Mucosa of descending colon (tissue), 3 donors: ENCODE data around the gene PLA2G6. TPM values are rescaled to one million over a fixed set of nuclear protein-coding genes. Genes with fewer than 3 reads are reported as not detected.

Source experiments
- ATAC-seq: fragments of 200-7000 bp; cut with Tn5 transposase; one replicate; pipeline ENCODE4 v1.9.1; 2020; ENCODE audit warnings: mild to moderate bottlenecking, moderate library complexity
- DNase-seq, 3 donors: peaks; one replicate each; pipeline ENCODE4 v3.0.0-alpha.2; 2020
- H3K36me3 ChIP-seq: fragments of 200-600 bp; one replicate; pipeline ENCODE4 v1.8.0; 2021; ENCODE audit warnings: low read depth, mild to moderate bottlenecking
- H3K4me1 ChIP-seq: fragments of 200-600 bp; one replicate; pipeline ENCODE4 v1.8.0; 2021; ENCODE audit warnings: low read depth, mild to moderate bottlenecking
- H3K4me3 ChIP-seq: fragments of 200-600 bp; one replicate; pipeline ENCODE4 v1.8.0; 2021; ENCODE audit warnings: mild to moderate bottlenecking
- H3K9me3 ChIP-seq: fragments of 200-600 bp; one replicate; pipeline ENCODE4 v1.8.0; 2021; ENCODE audit warnings: mild to moderate bottlenecking
- CTCF ChIP-seq: fragments of 200-600 bp; IDR thresholded peaks from one replicate; pipeline ENCODE4 v1.8.0; 2022; ENCODE audit warnings: antibody characterized with exemption, mild to moderate bottlenecking
- intact Hi-C, 2 donors: fragments of 100-400 bp; cut with DNase I in 1 of 2; cut with micrococcal nuclease in 1 of 2; formaldehyde crosslinking; loops; one replicate each; pipeline versions ENCODE4 v1.11.0 to v1.11.1; 2022; cut with DNase I, micrococcal nuclease
- total RNA-seq, 3 donors: library from RNA; stranded (reverse); fragmentation: NEBNext Ultra II Directional in 2 of 3; extraction: Animal tissue kit (Norgen Biotek cat#: 25700) in 2 of 3; gene quantifications; one replicate each; pipeline versions ENCODE4 v1.2.1 to v1.2.4, GENCODE V29; 2021 to 2023
- donor health status: DM: no; HTN: no; CAD: no; lungs with moderate emphysema.
- donor health status: DM: no; HTN: no; CAD: no.
- donor health status: DM: no; HTN: yes; CAD: no.

Gene PLA2G6
- total RNA-seq, 3 donors from 2014 or later: 28.5 to 38.7 (median 35.9) TPM

- H3K9me3 ChIP-seq: no peaks in the 10 kb centered on the region
- H3K4me1 ChIP-seq: peaks cover under 1% of the 10 kb centered on the region
- intact Hi-C loops: no loop called here
- peak; percentile 29 for ATAC-seq
- no peak for DNase-seq
- no peak overlapping the region for H3K4me3 ChIP-seq
- no peak for TF ChIP-seq CTCF
- H3K36me3 ChIP-seq: peaks cover 3% of the 10 kb centered on the region
Measured at GRCh38 chr22:38062791-38063190, 118.8 kb downstream of the PLA2G6 start.

Other genes starting within 250 kb of the PLA2G6 start
- not detected for gene C22orf23, start 228.2 kb downstream of the PLA2G6 start, total RNA-seq
- gene POLR2F, start 228.1 kb downstream of the PLA2G6 start, total RNA-seq: 10 to 100 TPM; 54.4 to 69.3 (median 61.3) TPM
- 10 to 100 TPM in 1 of 3 donors, 1 to 10 TPM in 1, under 1 TPM in 1; 0.46 to 21.2 (median 1.7) TPM for gene SOX10, start 197.3 kb downstream of the PLA2G6 start, total RNA-seq
- gene PICK1, start 124.4 kb downstream of the PLA2G6 start, total RNA-seq: 10 to 100 TPM; 30.9 to 40.7 (median 37.9) TPM
- not detected for gene SLC16A8, start 97.6 kb downstream of the PLA2G6 start, total RNA-seq
- gene BAIAP2L2, start 71.1 kb downstream of the PLA2G6 start, total RNA-seq: 10 to 100 TPM; 33.9 to 92.3 (median 63.7) TPM
- gene MAFF, start 20.2 kb upstream of the PLA2G6 start, total RNA-seq: 10 to 100 TPM; 16.7 to 26.5 (median 25.6) TPM
- 10 to 100 TPM; 35.9 to 63.1 (median 38.2) TPM for gene TMEM184B, start 91.2 kb upstream of the PLA2G6 start, total RNA-seq
- gene CSNK1E, start 135.6 kb upstream of the PLA2G6 start, total RNA-seq: 100 to 1,000 TPM in 1 of 3 donors, 10 to 100 TPM in 2; 87.8 to 100 (median 89.8) TPM